ENCODE results near the gene BRSK2. TPM values are rescaled to one million over a fixed set of nuclear protein-coding genes. Genes with fewer than 3 reads are reported as not detected.

The BRSK2 gene
- total and polyA plus RNA-seq, 2 of the 4 experiments (the other 2 are of a cell fraction), result 0.18 to 0.62 TPM

GRCh38 chr11:1360181-1360834, 29.4 kb upstream of the BRSK2 start:
- Histone ChIP-seq H2AK5ac (ENCODE audit: low read depth, low read length) (no peak overlapping the region), H3K4me3 (ENCODE audit: insufficient read depth, low read depth, low read length) (no peak overlapping the region), H3K36me3 (ENCODE audit: control insufficient read depth, insufficient read depth, low read length) (no peaks in the 10 kb centered on the region), H2BK20ac (ENCODE audit: low read depth, low read length) (no peak overlapping the region), H2AFZ (replicated peaks; ENCODE audit: low read length, poor library complexity) (no peak overlapping the region), H3K23ac (ENCODE audit: low read depth, low read length) (no peak overlapping the region), H3K14ac (replicated peaks; ENCODE audit: low read depth, low read length) (no peak overlapping the region), H4K8ac (ENCODE audit: low read depth in 2 of 2, low read length in 2 of 2) (no peak overlapping the region), H3K4me2 (ENCODE audit: low read depth, low read length) (no peak overlapping the region), H3K4ac (ENCODE audit: low read depth, low read length) (no peak overlapping the region), H4K5ac (ENCODE audit: low read depth, low read length) (no peak overlapping the region), H3K56ac (ENCODE audit: extremely low read depth, insufficient read depth, low read length) (no peak overlapping the region), H2AK9ac (replicated peaks; ENCODE audit: low read depth, low read length, poor library complexity) (no peak overlapping the region), H2BK15ac (ENCODE audit: low read depth, low read length) (no peak overlapping the region), H2BK120ac (ENCODE audit: low read depth, low read length) (no peak overlapping the region), H4K20me1 (ENCODE audit: insufficient read depth, low read length) (no peaks in the 10 kb centered on the region), H3K9me3 (ENCODE audit: control insufficient read depth, insufficient read depth, low read length) (peaks cover 16% of the 10 kb centered on the region), H3K79me1 (ENCODE audit: low read depth in 1 of 2, low read length in 2 of 2) (no peaks in the 10 kb centered on the region), H3K4me1 (ENCODE audit: control insufficient read depth, insufficient read depth, low read length) (peaks cover 5% of the 10 kb centered on the region), H4K91ac (ENCODE audit: insufficient read depth, low read depth, low read length) (no peak overlapping the region), H3K27ac (ENCODE audit: insufficient read depth, low read length) (no peak overlapping the region), H3K18ac (ENCODE audit: low read depth, low read length) (no peak overlapping the region), H3K27me3 (ENCODE audit: control insufficient read depth, insufficient read depth, low read length) (peaks cover 18% of the 10 kb centered on the region; the same call in 1 of the 2 replicates), H2BK5ac (ENCODE audit: low read depth, low read length, poor library complexity, severe bottlenecking) (no peak overlapping the region), H3K9ac (ENCODE audit: low read depth, low read length) (no peak overlapping the region), H3K9me1 (ENCODE audit: insufficient read depth, low read length) (no peaks in the 10 kb centered on the region)
- CTCF ChIA-PET, result no interaction called here
- DNase-seq, result no peak
- POLR2A ChIA-PET (ENCODE audit: unreplicated experiment), result no interaction called here
- in situ Hi-C loops (cut with MboI; ENCODE audit: low sequenced_read_pairs), result no loop called here
- intact Hi-C loops (cut with micrococcal nuclease), result no loop called here
- 82% methylated on average over 5 of the region's 20 CpGs; no CpG with 5 or more reads in 1 of the 2 experiments for WGBS, 2 experiments (ENCODE audit: extremely low coverage in 2 of 2, insufficient read length in 1 of 2)
- dilution Hi-C loops (cut with HindIII; ENCODE audit: low sequenced_read_pairs, unreplicated experiment), result no loop called here
- no peak for ATAC-seq (ENCODE audit: low read depth)
- TF ChIP-seq NFE2L2 (IDR thresholded peaks at IDR 0.05; ENCODE audit: low read depth, low read length) (no peak), CHD1 (IDR thresholded peaks at IDR 0.05; ENCODE audit: low read depth, low read length) (no peak), RAD21 (IDR thresholded peaks at IDR 0.05; ENCODE audit: low read length) (no peak), POLR2A (IDR thresholded peaks at IDR 0.05; ENCODE audit: low read depth, low read length) (no peak), CTCF (conservative IDR thresholded peaks at IDR 0.05; ENCODE audit: low read depth, low read length) (no peak), SMC3 (IDR thresholded peaks at IDR 0.05; ENCODE audit: low read depth, low read length) (no peak), USF2 (IDR thresholded peaks at IDR 0.05; ENCODE audit: low read depth, low read length) (no peak), RFX5 (IDR thresholded peaks at IDR 0.05; ENCODE audit: low read depth, low read length) (no peak), MAFK (IDR thresholded peaks at IDR 0.05; ENCODE audit: low read depth, low read length) (no peak), CEBPB (IDR thresholded peaks at IDR 0.05; ENCODE audit: low read depth, low read length) (no peak), MXI1 (IDR thresholded peaks at IDR 0.05; ENCODE audit: borderline replicate concordance, low read depth, low read length) (no peak), ELK1 (IDR thresholded peaks at IDR 0.05; ENCODE audit: borderline replicate concordance, low read depth, low read length) (no peak), RCOR1 (IDR thresholded peaks at IDR 0.05; ENCODE audit: insufficient replicate concordance, low read length) (no peak), BHLHE40 (IDR thresholded peaks at IDR 0.05; ENCODE audit: low read depth, low read length) (no peak), MAZ (IDR thresholded peaks at IDR 0.05; ENCODE audit: borderline replicate concordance, low read depth, low read length) (no peak), FOS (IDR thresholded peaks at IDR 0.05; ENCODE audit: low read depth, low read length) (no peak)
- BruUV-seq (replicated peaks), result no TSS peak

Data from IMR-90 (cell line).